OCI-LY1 (cell line): ENCODE measurements around the gene AURKAIP1.

Experiments
- H2AFZ ChIP-seq: fragments of 200-600 bp; sonication (generic), shearing (Covaris generic); 2 replicates; pipeline ENCODE4 v1.6.0; 2014; ENCODE audit warnings: antibody characterized with exemption, mild to moderate bottlenecking, low read length
- H3F3A ChIP-seq: fragments of 200-600 bp; sonication (generic), shearing (Covaris generic); 2 replicates; pipeline ENCODE4 v1.6.0; 2014; ENCODE audit warnings: mild to moderate bottlenecking, antibody characterized with exemption, low read length, moderate library complexity; ENCODE audit not compliant: insufficient read depth
- H3K27ac ChIP-seq: fragments of 200-600 bp; sonication (generic); 2 replicates; pipeline ENCODE4 v1.5.1; 2014; ENCODE audit warnings: low read length, mixed run types, mild to moderate bottlenecking, low read depth; ENCODE audit not compliant: poor library complexity, severe bottlenecking
- H3K27me3 ChIP-seq: fragments of 200-600 bp; sonication (generic); 2 replicates; pipeline ENCODE4 v1.6.0; 2014; ENCODE audit warnings: antibody characterized with exemption, mild to moderate bottlenecking, low read length, moderate library complexity; ENCODE audit not compliant: insufficient read depth
- H3K36me3 ChIP-seq: fragments of 200-600 bp; sonication (generic); 2 replicates; pipeline ENCODE4 v1.6.1; 2014; ENCODE audit warnings: mild to moderate bottlenecking, antibody characterized with exemption, low read length, moderate library complexity, mixed read lengths; ENCODE audit not compliant: insufficient read depth
- H3K4me1 ChIP-seq: fragments of 200-600 bp; sonication (generic); 2 replicates; pipeline ENCODE4 v1.5.1; 2014; ENCODE audit warnings: mild to moderate bottlenecking, low read length, moderate library complexity; ENCODE audit not compliant: insufficient read depth, severe bottlenecking
- H3K4me2 ChIP-seq: fragments of 200-600 bp; sonication (generic), shearing (Covaris generic); 2 replicates; pipeline ENCODE4 v1.6.1; 2014; ENCODE audit warnings: low read length
- H3K4me3 ChIP-seq: fragments of 200-600 bp; sonication (generic); 2 replicates; pipeline ENCODE4 v1.5.1; 2014; ENCODE audit warnings: low read length, low read depth, mild to moderate bottlenecking, mixed read lengths; ENCODE audit not compliant: poor library complexity, severe bottlenecking
- H3K79me2 ChIP-seq: fragments of 200-600 bp; shearing (Covaris generic); 2 replicates; pipeline ENCODE4 v1.6.1; 2016; ENCODE audit warnings: mixed run types, low read length, mixed read lengths; ENCODE audit not compliant: insufficient read depth
- H3K9ac ChIP-seq: fragments of 200-600 bp; sonication (generic), shearing (Covaris generic); 2 replicates; pipeline ENCODE4 v1.6.1; 2014; ENCODE audit warnings: mild to moderate bottlenecking, low read length, mixed read lengths
- H3K9me2 ChIP-seq: fragments of 200-600 bp; sonication (generic), shearing (Covaris generic); 2 replicates; pipeline ENCODE4 v1.6.1; 2014; ENCODE audit warnings: low read depth, mild to moderate bottlenecking, low read length, mixed read lengths
- H3K9me3 ChIP-seq: fragments of 200-600 bp; shearing (Covaris generic); 2 replicates; pipeline ENCODE4 v1.6.1; 2014; ENCODE audit warnings: low read length, mixed read lengths
- H4K20me1 ChIP-seq: fragments of 200-600 bp; sonication (generic), shearing (Covaris generic); 2 replicates; pipeline ENCODE4 v1.6.0; 2016; ENCODE audit warnings: mild to moderate bottlenecking, low read length; ENCODE audit not compliant: insufficient read depth
- EZH2 ChIP-seq: fragments of 200-600 bp; sonication (generic), shearing (Covaris generic); IDR thresholded peaks from 2 replicates; pipeline ENCODE4 v1.8.0; 2017; ENCODE audit warnings: borderline replicate concordance, mixed run types, mild to moderate bottlenecking, antibody characterized with exemption, low read length, moderate library complexity, mixed read lengths
- TF ChIP-seq, protein P1 (sequence below): fragments of 200-600 bp; sonication (generic), shearing (Covaris generic); IDR thresholded peaks from 2 replicates; pipeline ENCODE4 v1.5.1; 2017; ENCODE audit warnings: mild to moderate bottlenecking, antibody characterized with exemption, low read length, moderate library complexity, mixed read lengths

Gene AURKAIP1

DNA sequence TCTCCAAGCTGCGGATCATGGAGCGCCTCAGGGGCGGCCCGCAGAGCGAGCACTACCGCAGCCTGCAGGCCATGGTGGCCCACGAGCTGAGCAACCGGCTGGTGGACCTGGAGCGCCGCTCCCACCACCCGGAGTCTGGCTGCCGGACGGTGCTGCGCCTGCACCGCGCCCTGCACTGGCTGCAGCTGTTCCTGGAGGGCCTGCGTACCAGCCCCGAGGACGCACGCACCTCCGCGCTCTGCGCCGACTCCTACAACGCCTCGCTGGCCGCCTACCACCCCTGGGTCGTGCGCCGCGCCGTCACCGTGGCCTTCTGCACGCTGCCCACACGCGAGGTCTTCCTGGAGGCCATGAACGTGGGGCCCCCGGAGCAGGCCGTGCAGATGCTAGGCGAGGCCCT, 47.7 kb downstream of the AURKAIP1 start:
- H4K20me1 ChIP-seq, result no peaks in the 10 kb centered on the region
- H3K9me2 ChIP-seq, result no peaks in the 10 kb centered on the region
- H3K27me3 ChIP-seq, result no peaks in the 10 kb centered on the region
- no peak overlapping the region for H3K9ac ChIP-seq
- H3K36me3 ChIP-seq, result no peaks in the 10 kb centered on the region
- peaks cover 26% of the 10 kb centered on the region for H3K4me1 ChIP-seq
- H3K4me2 ChIP-seq, result no peak overlapping the region
- H2AFZ ChIP-seq, result no peak overlapping the region
- no peaks in the 10 kb centered on the region for H3K9me3 ChIP-seq
- H3K79me2 ChIP-seq, result peaks cover 10% of the 10 kb centered on the region
- no peak for TF ChIP-seq EZH2
- TF ChIP-seq, protein P1, sequence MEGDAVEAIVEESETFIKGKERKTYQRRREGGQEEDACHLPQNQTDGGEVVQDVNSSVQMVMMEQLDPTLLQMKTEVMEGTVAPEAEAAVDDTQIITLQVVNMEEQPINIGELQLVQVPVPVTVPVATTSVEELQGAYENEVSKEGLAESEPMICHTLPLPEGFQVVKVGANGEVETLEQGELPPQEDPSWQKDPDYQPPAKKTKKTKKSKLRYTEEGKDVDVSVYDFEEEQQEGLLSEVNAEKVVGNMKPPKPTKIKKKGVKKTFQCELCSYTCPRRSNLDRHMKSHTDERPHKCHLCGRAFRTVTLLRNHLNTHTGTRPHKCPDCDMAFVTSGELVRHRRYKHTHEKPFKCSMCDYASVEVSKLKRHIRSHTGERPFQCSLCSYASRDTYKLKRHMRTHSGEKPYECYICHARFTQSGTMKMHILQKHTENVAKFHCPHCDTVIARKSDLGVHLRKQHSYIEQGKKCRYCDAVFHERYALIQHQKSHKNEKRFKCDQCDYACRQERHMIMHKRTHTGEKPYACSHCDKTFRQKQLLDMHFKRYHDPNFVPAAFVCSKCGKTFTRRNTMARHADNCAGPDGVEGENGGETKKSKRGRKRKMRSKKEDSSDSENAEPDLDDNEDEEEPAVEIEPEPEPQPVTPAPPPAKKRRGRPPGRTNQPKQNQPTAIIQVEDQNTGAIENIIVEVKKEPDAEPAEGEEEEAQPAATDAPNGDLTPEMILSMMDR, result no peak
- H3K4me3 ChIP-seq, result no peak overlapping the region
- H3F3A ChIP-seq, result no peaks in the 10 kb centered on the region
- H3K27ac ChIP-seq, result no peak overlapping the region

DNA sequence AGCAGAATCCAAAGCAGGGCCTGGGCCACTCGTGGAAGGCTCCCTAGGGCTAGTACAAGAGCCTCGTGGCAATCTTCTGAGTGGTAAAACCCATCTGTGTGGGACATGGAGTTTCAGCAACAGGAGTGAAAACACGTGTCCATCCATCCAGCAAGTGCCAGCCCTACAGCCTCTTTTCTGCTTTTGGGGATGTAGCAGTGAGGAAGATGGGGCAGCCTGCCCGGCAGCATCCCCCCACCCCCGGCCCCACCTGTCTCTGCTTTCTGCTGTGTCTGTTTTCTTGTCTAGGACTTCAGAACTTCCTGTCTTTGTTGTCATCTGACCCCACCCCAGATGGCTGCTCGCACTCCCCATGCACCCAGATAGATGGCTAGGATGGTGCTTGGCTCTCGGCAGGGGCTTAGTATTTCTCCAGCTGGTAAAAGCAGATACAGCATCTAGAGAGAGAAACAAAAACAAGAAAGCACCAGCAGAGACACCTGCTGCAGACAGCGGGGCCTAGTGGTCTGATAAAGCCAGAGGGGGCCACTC, 48.9 kb downstream of the AURKAIP1 start:
- no peaks in the 10 kb centered on the region for H4K20me1 ChIP-seq
- H3K9me2 ChIP-seq, result no peaks in the 10 kb centered on the region
- no peaks in the 10 kb centered on the region for H3F3A ChIP-seq
- H3K4me1 ChIP-seq, result peaks cover 26% of the 10 kb centered on the region
- peak overlapping the region; percentile 91 for H3K9ac ChIP-seq
- H3K27ac ChIP-seq, result peak overlapping the region; percentile 70
- peaks cover 9% of the 10 kb centered on the region; the same call in 1 of the 2 replicates for H3K36me3 ChIP-seq
- TF ChIP-seq EZH2, result no peak
- TF ChIP-seq, protein P1, result no peak
- H3K4me3 ChIP-seq, result peak overlapping the region; percentile 86
- peak overlapping the region; percentile 90 for H3K4me2 ChIP-seq
- H2AFZ ChIP-seq, result no peak overlapping the region
- peaks cover 17% of the 10 kb centered on the region for H3K79me2 ChIP-seq
- H3K27me3 ChIP-seq, result no peaks in the 10 kb centered on the region
- no peaks in the 10 kb centered on the region for H3K9me3 ChIP-seq

DNA sequence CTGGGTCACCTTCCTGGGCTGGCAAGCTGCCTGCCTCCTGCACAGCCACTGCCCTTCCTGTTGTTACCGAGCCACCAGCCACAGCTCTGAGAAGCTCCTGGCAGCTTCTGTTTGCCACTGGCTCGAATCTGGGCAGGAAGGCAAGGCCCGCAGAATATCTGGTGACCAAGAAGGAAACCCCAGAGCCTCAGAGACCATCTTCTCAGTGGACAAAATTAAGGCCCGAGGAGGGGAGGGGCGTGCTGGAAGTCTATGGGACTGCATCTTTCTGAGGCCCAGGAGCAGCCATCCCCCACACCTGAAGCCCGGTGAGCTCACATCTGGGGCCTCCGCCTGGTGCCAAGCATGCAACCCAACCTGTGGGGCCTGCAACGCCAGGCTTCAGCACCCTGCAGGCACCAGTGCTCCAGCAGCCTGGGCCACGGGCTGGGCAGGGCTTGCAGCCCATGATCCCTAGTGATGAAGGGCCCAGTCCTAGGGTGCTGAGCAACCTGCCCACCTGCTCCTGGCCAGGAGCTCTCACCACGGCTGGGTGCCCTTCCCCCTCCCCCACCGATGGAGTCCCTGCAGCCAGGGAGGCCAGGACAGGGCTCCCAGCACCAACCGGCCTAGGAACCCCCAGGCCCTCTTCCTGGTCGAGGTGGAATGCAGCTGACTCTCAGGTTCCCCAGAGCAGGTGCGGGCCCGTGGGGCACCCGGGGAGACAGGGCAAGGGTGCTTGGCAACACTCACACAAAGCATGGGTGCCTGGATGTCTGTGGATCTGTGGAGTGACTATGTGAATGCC, 49.5 kb downstream of the AURKAIP1 start:
- H3K79me2 ChIP-seq, result peaks cover 17% of the 10 kb centered on the region
- peak overlapping the region; percentile 70 for H3K27ac ChIP-seq
- peaks cover 26% of the 10 kb centered on the region for H3K4me1 ChIP-seq
- H3K9ac ChIP-seq, result peak overlapping the region; percentile 91
- TF ChIP-seq, protein P1, result no peak
- no peak for TF ChIP-seq EZH2
- H3K36me3 ChIP-seq, result peaks cover 14% of the 10 kb centered on the region; the same call in 1 of the 2 replicates
- no peaks in the 10 kb centered on the region for H3F3A ChIP-seq
- no peaks in the 10 kb centered on the region for H3K9me3 ChIP-seq
- peak overlapping the region; percentile 86 for H3K4me3 ChIP-seq
- peak overlapping the region; percentile 90 for H3K4me2 ChIP-seq
- no peaks in the 10 kb centered on the region for H3K9me2 ChIP-seq
- H3K27me3 ChIP-seq, result no peaks in the 10 kb centered on the region
- H4K20me1 ChIP-seq, result no peaks in the 10 kb centered on the region
- H2AFZ ChIP-seq, result no peak overlapping the region
